HCT116 (cell line): ENCODE measurements around the gene PPTC7.

Experiments
- EZH2 ChIP-seq: fragments of 200-600 bp; sonication (generic); IDR thresholded peaks from 2 replicates; pipeline ENCODE4 v1.6.1; 2017; ENCODE audit warnings: antibody characterized with exemption, mixed run types
- FOSL1 ChIP-seq: IDR thresholded peaks from 2 replicates; pipeline ENCODE4 v1.6.1; 2012; ENCODE audit warnings: low read depth
- JUND ChIP-seq: IDR thresholded peaks from 2 replicates; pipeline ENCODE4 v1.6.1; 2012
- POLR2A ChIP-seq: IDR thresholded peaks from 2 replicates; pipeline ENCODE4 v1.7.0; 2011; ENCODE audit warnings: borderline replicate concordance; ENCODE audit not compliant: insufficient read depth, insufficient read length; ENCODE audit errors: extremely low read depth
- POLR2AphosphoS5 ChIP-seq: IDR thresholded peaks from 2 replicates; pipeline ENCODE4 v1.6.1; 2011; ENCODE audit warnings: mild to moderate bottlenecking, low read depth, low read length, moderate library complexity
- RAD21 ChIP-seq: IDR thresholded peaks from 2 replicates; pipeline ENCODE4 v1.6.1; 2012; ENCODE audit warnings: low read depth, mild to moderate bottlenecking
- SIN3A ChIP-seq: IDR thresholded peaks from 2 replicates; pipeline ENCODE4 v1.6.1; 2012; ENCODE audit warnings: low read depth
- SRF ChIP-seq: IDR thresholded peaks from 2 replicates; pipeline ENCODE4 v1.6.1; 2012; ENCODE audit warnings: low read depth
- YY1 ChIP-seq: IDR thresholded peaks from 2 replicates; pipeline ENCODE4 v1.6.1; 2011; ENCODE audit warnings: low read length, low read depth, moderate library complexity, mild to moderate bottlenecking; ENCODE audit not compliant: insufficient replicate concordance; ENCODE audit errors: extremely low read depth
- TF ChIP-seq, protein P1 (sequence below): IDR thresholded peaks from 2 replicates; pipeline ENCODE4 v1.6.1; 2012; ENCODE audit warnings: low read depth
- TF ChIP-seq, protein P2 (sequence below), 3 experiments: fragments of 200-600 bp in 1 of 3; sonication (generic) in 1 of 3; IDR thresholded peaks in 2 of 3; conservative IDR thresholded peaks in 1 of 3; 2 replicates each; pipeline ENCODE4 v1.5.1; 2012 to 2017; ENCODE audit warnings: low read depth in 2 of 3, low read length in 2 of 3, antibody characterized with exemption in 1 of 3, borderline replicate concordance in 1 of 3, control low read depth in 1 of 3, mild to moderate bottlenecking in 1 of 3, mixed read lengths in 1 of 3, mixed run types in 1 of 3, moderate library complexity in 1 of 3; ENCODE audit not compliant: insufficient read depth in 1 of 3
- TF ChIP-seq, protein P3 (sequence below): IDR thresholded peaks from 2 replicates; pipeline ENCODE4 v1.6.1; 2012
- TF ChIP-seq, protein P4 (sequence below): IDR thresholded peaks from 2 replicates; pipeline ENCODE4 v1.6.1; 2012

DNA sequence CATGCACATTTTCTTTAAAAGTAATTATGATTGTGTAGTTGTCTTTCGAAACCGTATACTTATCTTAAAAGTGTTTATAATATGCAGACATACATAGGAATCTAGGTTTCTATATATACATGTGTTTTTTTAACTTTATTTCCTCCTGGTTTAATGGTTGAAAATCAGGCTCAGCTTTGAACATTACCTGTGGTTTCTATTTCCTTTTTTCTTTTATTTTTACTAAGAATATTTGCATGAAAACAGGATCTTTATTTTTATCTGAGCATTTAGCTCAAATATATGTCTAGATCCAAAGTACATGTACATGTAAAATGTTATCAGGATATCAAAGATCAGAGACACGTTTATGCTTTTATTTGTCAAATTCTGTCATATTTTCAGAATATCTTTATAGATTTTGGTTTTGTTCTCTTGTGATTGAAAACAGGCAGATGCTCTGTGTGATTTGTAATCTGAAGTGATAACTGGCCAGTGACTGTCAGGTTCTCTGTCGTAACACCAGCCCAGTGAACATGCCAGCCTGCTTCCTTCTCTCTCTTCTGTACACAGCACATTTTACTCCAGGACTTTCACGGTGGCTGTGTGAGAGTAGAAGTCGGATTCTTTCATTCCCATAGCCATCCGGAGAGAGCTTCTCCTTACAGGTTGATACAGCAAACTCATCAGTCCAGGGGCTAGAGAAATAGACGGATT, 44.5 kb upstream of the PPTC7 start:
- TF ChIP-seq, protein P1, sequence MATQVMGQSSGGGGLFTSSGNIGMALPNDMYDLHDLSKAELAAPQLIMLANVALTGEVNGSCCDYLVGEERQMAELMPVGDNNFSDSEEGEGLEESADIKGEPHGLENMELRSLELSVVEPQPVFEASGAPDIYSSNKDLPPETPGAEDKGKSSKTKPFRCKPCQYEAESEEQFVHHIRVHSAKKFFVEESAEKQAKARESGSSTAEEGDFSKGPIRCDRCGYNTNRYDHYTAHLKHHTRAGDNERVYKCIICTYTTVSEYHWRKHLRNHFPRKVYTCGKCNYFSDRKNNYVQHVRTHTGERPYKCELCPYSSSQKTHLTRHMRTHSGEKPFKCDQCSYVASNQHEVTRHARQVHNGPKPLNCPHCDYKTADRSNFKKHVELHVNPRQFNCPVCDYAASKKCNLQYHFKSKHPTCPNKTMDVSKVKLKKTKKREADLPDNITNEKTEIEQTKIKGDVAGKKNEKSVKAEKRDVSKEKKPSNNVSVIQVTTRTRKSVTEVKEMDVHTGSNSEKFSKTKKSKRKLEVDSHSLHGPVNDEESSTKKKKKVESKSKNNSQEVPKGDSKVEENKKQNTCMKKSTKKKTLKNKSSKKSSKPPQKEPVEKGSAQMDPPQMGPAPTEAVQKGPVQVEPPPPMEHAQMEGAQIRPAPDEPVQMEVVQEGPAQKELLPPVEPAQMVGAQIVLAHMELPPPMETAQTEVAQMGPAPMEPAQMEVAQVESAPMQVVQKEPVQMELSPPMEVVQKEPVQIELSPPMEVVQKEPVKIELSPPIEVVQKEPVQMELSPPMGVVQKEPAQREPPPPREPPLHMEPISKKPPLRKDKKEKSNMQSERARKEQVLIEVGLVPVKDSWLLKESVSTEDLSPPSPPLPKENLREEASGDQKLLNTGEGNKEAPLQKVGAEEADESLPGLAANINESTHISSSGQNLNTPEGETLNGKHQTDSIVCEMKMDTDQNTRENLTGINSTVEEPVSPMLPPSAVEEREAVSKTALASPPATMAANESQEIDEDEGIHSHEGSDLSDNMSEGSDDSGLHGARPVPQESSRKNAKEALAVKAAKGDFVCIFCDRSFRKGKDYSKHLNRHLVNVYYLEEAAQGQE: no peak
- no peak for TF ChIP-seq RAD21
- TF ChIP-seq, protein P2, sequence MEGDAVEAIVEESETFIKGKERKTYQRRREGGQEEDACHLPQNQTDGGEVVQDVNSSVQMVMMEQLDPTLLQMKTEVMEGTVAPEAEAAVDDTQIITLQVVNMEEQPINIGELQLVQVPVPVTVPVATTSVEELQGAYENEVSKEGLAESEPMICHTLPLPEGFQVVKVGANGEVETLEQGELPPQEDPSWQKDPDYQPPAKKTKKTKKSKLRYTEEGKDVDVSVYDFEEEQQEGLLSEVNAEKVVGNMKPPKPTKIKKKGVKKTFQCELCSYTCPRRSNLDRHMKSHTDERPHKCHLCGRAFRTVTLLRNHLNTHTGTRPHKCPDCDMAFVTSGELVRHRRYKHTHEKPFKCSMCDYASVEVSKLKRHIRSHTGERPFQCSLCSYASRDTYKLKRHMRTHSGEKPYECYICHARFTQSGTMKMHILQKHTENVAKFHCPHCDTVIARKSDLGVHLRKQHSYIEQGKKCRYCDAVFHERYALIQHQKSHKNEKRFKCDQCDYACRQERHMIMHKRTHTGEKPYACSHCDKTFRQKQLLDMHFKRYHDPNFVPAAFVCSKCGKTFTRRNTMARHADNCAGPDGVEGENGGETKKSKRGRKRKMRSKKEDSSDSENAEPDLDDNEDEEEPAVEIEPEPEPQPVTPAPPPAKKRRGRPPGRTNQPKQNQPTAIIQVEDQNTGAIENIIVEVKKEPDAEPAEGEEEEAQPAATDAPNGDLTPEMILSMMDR (IDR thresholded peaks at IDR 0.05 in 2 of 3, conservative IDR thresholded peaks at IDR 0.05 in 1 of 3; ENCODE audit: borderline replicate concordance in 1 of 3, insufficient read depth in 1 of 3, low read depth in 2 of 3, low read length in 2 of 3): no peak
- no peak for TF ChIP-seq YY1
- no peak for TF ChIP-seq EZH2
- no peak for TF ChIP-seq JUND
- no peak for TF ChIP-seq SIN3A
- TF ChIP-seq, protein P3, sequence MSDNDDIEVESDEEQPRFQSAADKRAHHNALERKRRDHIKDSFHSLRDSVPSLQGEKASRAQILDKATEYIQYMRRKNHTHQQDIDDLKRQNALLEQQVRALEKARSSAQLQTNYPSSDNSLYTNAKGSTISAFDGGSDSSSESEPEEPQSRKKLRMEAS: no peak
- TF ChIP-seq, protein P4, sequence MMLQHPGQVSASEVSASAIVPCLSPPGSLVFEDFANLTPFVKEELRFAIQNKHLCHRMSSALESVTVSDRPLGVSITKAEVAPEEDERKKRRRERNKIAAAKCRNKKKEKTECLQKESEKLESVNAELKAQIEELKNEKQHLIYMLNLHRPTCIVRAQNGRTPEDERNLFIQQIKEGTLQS: no peak
- TF ChIP-seq POLR2AphosphoS5: no peak
- TF ChIP-seq SRF: no peak
- TF ChIP-seq FOSL1: no peak
- TF ChIP-seq POLR2A: no peak
